Calu3 (cell line): Measurements from ENCODE around the gene VPS13D. TPM values are rescaled to one million over a fixed set of nuclear protein-coding genes. Genes with fewer than 3 reads are reported as not detected.

Source experiments
- BruUV-seq: library from RNA; stranded (reverse); fragments of 400-500 nt; replicated peaks from 2 replicates; lab custom pipeline; 2021; lab: Mats Ljungman, UMichigan
- CTCF ChIA-PET: fragments of 300-600 bp; sonication (Branson Sonifier 250); formaldehyde crosslinking; loops from one replicate; lab custom pipeline; 2022; ENCODE audit warnings: antibody characterized with exemption; lab: Charles Lee
- DNase-seq: peaks from one replicate; pipeline ENCODE4 v3.0.0; 2022
- H3K27ac Mint-ChIP-seq: one replicate; pipeline ENCODE4 v1.8.0; 2022; ENCODE audit warnings: mixed read lengths; ENCODE audit not compliant: unreplicated experiment
- H3K27me3 Mint-ChIP-seq: one replicate; pipeline ENCODE4 v1.8.0; 2022; ENCODE audit warnings: mixed read lengths; ENCODE audit not compliant: unreplicated experiment
- H3K36me3 Mint-ChIP-seq: one replicate; pipeline ENCODE4 v1.8.0; 2022; ENCODE audit warnings: mild to moderate bottlenecking, moderate library complexity, mixed read lengths; ENCODE audit not compliant: insufficient read depth, unreplicated experiment
- H3K4me1 Mint-ChIP-seq: one replicate; pipeline ENCODE4 v1.8.0; 2022; ENCODE audit warnings: mild to moderate bottlenecking, low read depth, mixed read lengths; ENCODE audit not compliant: unreplicated experiment
- H3K4me3 Mint-ChIP-seq: one replicate; pipeline ENCODE4 v1.8.0; 2022; ENCODE audit warnings: mild to moderate bottlenecking, low read depth, moderate library complexity, mixed read lengths; ENCODE audit not compliant: unreplicated experiment
- H3K9me3 Mint-ChIP-seq: one replicate; pipeline ENCODE4 v1.8.0; 2022; ENCODE audit warnings: low read depth, mixed read lengths; ENCODE audit not compliant: unreplicated experiment
- CTCF ChIP-seq: fragments of 200-600 bp; IDR thresholded peaks from one replicate; pipeline ENCODE4 v1.8.0; 2022; ENCODE audit warnings: antibody characterized with exemption; ENCODE audit not compliant: unreplicated experiment
- intact Hi-C: fragments of 100-400 bp; cut with micrococcal nuclease; formaldehyde crosslinking; loops from one replicate; pipeline ENCODE4 v1.10.0; 2022; ENCODE audit not compliant: unreplicated experiment
- total RNA-seq: library from RNA; stranded (reverse); gene quantifications from 2 replicates; pipeline ENCODE4 v1.2.3, GENCODE V29; 2022

Gene VPS13D
- total RNA-seq, 1 experiment from 2014 or later: 30.6 TPM

- no peak for DNase-seq
- no TSS peak for BruUV-seq
- peak overlapping the region; percentile 67 for H3K27ac Mint-ChIP-seq
- CTCF ChIA-PET: no interaction called here
- H3K36me3 Mint-ChIP-seq: peaks cover 21% of the 10 kb centered on the region
- no peaks in the 10 kb centered on the region for H3K9me3 Mint-ChIP-seq
- TF ChIP-seq CTCF: no peak
- H3K27me3 Mint-ChIP-seq: no peaks in the 10 kb centered on the region
- H3K4me1 Mint-ChIP-seq: peaks cover 39% of the 10 kb centered on the region
- H3K4me3 Mint-ChIP-seq: no peak overlapping the region
- intact Hi-C loops: loop anchor here (5.0 to 10.0 kb wide), 3 partner anchors 73 to 230 kb away; partner anchors contain the start of gene DHRS3
Observed at GRCh38 chr1:12544357-12544756, 314.5 kb downstream of the VPS13D start.

- intact Hi-C loops: loop anchor here (5.0 to 10.0 kb wide), 3 partner anchors 72 to 230 kb away; partner anchors contain the start of gene DHRS3
- TF ChIP-seq CTCF: no peak
- Mint-ChIP-seq H3K27me3 (no peaks in the 10 kb centered on the region), H3K9me3 (no peaks in the 10 kb centered on the region), H3K4me3 (no peak overlapping the region), H3K27ac (peak overlapping the region; percentile 67), H3K36me3 (peaks cover 25% of the 10 kb centered on the region), H3K4me1 (peaks cover 46% of the 10 kb centered on the region)
- no TSS peak for BruUV-seq
- CTCF ChIA-PET: no interaction called here
- DNase-seq: peak; percentile 61
Observed at GRCh38 chr1:12544992-12545391, 315.2 kb downstream of the VPS13D start.

- CTCF ChIA-PET: no interaction called here
- Mint-ChIP-seq H3K4me1 (peaks cover 42% of the 10 kb centered on the region), H3K9me3 (no peaks in the 10 kb centered on the region), H3K4me3 (no peak overlapping the region), H3K27me3 (no peaks in the 10 kb centered on the region), H3K27ac (no peak overlapping the region), H3K36me3 (peaks cover 26% of the 10 kb centered on the region)
- BruUV-seq: no TSS peak
- intact Hi-C loops: loop anchor here (10.0 kb wide), 2 partner anchors 162 to 232 kb away; no protein-coding TSS in a partner anchor
- no peak for DNase-seq
- no peak for TF ChIP-seq CTCF
Observed at GRCh38 chr1:12546771-12547585, 317.1 kb downstream of the VPS13D start.

GRCh38 chr1:12547586-12548225, 317.9 kb downstream of the VPS13D start:
- BruUV-seq: no TSS peak
- Mint-ChIP-seq H3K27me3 (no peaks in the 10 kb centered on the region), H3K4me3 (no peak overlapping the region), H3K27ac (no peak overlapping the region), H3K9me3 (no peaks in the 10 kb centered on the region), H3K36me3 (peaks cover 28% of the 10 kb centered on the region), H3K4me1 (peaks cover 37% of the 10 kb centered on the region)
- CTCF ChIA-PET: no interaction called here
- no peak for TF ChIP-seq CTCF
- no peak for DNase-seq
- intact Hi-C loops: loop anchor here (10.0 kb wide), 2 partner anchors 163 to 233 kb away; no protein-coding TSS in a partner anchor
